ENCODE measurements around the gene SQSTM1.
A peak's percentile ranks its signal among the peaks of the same experiment; 100 is the strongest.
"Not testable (repeated sequence)": the region's sequence is repeated elsewhere in the genome, so short reads cannot be mapped to it uniquely, and the experiment has no call there.

SQSTM1 gene

DNA sequence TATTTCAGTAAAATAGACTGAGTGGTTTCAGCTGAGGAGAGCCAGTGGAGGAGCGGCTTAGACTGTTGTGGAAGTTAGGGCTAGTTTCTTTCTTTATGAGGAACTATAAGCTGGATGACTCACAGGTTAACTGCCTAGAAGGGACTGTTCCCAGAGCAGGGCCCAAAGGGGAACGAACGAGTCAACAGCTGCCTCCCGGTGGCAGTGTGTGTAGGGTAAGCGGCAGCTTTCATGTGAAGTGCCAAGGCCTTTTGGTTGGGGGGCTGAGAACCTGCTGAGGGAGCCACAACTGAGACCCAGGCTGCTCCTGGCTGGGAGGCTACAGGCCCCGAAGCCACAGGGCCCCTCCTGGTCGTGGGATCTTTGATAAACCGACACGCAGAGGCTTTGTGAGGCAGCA lies 7.0 kb downstream of the SQSTM1 start:
- peak; percentile 74 for DNase-seq

- no peak for DNase-seq
Observed at GRCh38 chr5:179828756-179829421, 8.2 kb downstream of the SQSTM1 start.

GRCh38 chr5:179829732-179830435 lies 9.2 kb downstream of the SQSTM1 start:
- DNase-seq, result no peak

GRCh38 chr5:179830818-179831468 lies 10.2 kb downstream of the SQSTM1 start:
- no peak for DNase-seq

GRCh38 chr5:179832039-179832745 lies 11.5 kb downstream of the SQSTM1 start:
- no peak for DNase-seq

DNA sequence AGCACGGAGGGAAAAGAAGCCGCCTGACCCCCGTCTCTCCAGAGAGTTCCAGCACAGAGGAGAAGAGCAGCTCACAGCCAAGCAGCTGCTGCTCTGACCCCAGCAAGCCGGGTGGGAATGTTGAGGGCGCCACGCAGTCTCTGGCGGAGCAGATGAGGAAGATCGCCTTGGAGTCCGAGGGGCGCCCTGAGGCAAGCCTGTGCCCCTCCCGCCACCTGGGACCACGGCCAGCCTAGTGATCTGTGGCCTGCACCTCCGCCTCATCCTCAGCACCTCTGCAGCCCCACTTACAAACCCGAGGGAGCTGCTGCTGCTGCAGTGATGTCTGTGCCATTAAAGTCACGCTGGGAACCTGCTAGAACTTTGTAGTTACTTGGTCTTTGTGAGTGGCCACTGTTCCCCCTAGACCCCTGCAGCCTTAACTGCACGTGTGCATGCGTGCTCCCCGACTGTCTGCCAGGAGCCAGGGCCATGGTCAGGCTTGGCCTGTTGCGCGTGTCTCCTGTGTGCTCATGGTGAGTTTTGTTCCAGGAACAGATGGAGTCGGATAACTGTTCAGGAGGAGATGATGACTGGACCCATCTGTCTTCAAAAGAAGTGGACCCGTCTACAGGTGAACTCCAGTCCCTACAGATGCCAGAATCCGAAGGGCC lies 12.5 kb downstream of the SQSTM1 start:
- no peak for DNase-seq

DNA sequence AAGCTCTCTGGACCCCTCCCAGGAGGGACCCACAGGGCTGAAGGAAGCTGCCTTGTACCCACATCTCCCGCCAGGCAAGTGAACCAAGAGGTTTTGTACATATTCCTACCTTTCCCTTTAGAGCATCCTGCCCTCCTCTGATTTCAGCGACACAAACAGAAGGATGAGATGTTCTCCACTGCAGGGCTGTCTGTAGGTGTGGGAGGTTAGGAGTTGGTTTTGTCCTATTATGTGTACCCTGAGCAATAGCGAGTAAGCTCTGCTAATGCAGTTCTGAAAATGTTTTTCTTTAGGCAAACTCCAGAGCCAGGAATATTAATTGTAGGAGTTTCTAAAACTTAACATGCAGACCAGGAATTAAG lies 13.0 kb downstream of the SQSTM1 start:
- no peak for DNase-seq

DNA sequence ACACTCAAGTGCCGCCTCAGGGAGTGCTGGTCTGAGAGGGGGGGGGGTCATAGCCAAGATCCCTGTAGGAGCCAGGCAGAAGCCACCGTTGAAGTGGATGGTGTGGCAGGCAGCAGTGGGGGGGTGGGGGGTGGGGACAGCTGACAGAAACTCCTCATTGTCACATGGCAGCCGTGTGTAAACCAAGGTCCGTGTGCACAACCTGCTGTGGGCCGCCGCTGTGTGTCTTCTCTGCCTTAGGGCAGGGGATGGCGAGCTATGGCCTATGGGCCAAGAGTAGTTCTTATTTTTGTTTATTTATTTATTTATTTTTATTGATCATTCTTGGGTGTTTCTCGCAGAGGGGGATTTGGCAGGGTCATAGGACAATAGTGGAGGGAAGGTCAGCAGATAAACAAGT lies 13.4 kb downstream of the SQSTM1 start:
- DNase-seq, result no peak

GRCh38 chr5:179834871-179835270 lies 14.2 kb downstream of the SQSTM1 start:
- not testable (repeated sequence) for DNase-seq

- peak; percentile 59 for DNase-seq
Observed at GRCh38 chr5:179836225-179837019, 15.7 kb downstream of the SQSTM1 start.

GRCh38 chr5:179837076-179838011 lies 16.6 kb downstream of the SQSTM1 start:
- DNase-seq, result no peak

DNA sequence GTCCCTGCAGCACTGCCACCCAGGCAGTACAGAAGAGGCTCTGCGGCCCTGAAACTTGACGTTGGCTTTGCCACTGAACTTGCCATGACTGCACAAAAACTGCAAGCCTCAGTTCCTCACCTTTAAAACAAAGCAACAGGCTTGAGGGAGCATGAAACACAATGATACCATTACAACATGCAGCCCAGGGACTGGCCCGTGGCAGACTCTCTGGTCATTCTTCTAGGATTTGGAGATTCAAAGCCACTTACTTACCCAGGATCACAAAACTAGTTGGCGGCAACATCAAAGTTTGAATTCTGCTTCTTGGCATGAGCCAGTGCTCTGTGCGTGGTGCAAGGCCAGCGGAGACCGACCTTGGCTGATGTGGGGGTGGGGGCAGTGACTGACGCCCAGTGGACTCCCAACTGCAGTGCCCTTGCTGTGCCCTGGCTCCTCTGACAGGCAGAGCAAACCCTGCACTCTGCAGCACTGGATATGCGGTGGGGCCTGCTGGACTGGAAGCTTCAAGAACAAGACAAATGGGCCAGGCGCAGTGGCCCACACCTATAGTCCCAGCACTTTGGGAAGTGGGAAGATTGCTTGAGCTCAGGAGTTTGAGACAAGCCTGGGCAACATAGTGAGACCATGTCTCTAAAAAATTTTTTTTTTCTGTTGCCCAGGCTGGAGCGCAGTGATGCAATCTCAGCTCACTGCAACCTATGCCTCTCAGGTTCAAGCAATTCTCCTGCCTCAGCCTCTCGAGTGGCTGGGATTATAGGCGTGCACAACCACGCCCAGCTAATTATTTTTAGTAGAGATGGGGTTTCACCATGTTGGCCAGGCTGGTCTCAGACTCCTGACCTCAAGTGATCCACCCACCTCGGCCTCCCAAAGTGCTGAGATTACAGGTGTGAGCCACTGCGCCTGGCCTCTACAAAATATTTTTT lies 18.9 kb downstream of the SQSTM1 start:
- DNase-seq, result no peak

DNA sequence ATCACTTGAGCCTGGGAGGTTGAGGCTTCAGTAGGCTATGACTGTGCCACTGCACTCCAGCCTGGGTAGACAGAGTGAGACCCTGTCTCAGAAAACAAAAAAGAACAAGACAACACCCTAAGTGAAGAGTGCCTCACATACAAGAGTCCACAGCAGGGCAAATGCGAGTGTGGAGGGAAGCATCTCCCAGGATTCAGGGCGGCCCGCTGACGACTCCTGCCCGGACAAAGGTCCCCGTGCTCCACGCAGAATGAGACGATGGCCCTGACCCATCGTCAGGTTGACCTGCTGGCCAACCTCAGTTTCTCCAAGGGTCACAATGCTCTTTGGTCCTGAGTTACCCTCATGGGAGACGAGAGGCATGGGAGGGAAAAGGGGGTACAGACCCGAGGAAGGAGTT lies 19.6 kb downstream of the SQSTM1 start:
- DNase-seq, result no peak

GRCh38 chr5:179840766-179841165 lies 20.1 kb downstream of the SQSTM1 start:
- DNase-seq, result no peak

DNA sequence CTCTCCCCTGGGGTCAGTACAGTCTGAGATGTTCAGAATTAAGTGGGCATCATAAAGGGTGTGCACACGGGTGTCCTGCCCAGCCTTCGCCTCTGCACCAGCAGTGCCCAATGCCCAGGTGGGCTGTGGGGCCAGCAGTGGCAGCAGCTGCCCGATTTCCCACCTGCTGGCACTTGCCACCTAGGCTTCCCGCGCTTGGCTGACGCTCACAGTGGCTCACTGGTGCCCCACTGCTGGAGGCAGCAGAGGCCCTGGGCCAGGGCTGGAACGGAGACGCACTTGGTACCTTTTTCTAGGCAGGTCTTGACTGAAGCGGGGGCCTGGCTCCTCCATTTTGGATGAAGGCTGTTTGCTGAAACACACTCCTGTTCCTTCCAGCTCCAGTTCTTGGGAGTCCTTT lies 20.9 kb downstream of the SQSTM1 start:
- DNase-seq, result no peak

DNA sequence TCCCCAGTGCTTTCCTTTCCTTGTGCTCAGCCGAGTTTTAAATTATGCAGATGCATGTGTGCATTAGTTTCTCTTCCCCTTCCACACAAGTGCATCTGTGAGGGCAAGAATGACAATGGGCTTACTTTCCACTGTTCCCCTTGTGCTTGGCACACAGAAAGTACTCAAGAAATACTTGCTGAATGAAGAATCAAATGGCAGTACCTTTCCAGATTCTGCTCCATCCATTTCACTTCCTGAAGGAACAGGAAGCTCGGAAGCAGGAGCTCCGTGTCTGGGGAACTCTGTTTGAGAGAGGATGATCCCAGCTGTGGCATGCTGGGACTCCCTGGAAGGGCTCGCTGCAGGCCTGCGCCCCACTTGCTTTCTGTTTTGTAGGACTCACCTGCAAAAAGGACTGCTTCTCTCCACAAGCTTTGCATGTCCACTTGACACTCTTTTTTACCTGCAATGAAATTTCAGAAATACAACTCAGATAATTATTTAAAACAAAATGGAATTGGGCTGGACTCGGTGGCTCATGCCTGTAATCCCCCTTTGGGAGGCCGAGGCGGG lies 32.4 kb downstream of the SQSTM1 start:
- DNase-seq, result no peak

DNA sequence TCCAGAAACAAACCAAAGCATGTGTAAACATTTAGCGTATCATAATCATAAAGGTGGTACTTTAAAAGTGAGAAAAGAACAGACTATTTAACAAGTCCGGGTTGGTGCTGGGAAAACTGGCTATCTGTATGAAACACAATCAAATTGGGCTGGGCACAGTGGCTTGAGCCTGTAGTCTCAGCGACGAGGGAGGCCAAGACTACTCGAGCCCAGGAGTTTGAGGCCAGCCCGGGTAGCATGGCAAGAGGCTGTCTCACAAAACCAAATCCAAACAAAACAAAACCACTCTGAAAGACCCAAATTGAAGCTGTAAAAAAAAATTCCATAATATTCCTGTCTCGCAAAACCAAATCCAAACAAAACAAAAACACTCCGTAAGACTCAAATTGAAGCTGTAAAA lies 33.7 kb downstream of the SQSTM1 start:
- no peak for DNase-seq

DNA sequence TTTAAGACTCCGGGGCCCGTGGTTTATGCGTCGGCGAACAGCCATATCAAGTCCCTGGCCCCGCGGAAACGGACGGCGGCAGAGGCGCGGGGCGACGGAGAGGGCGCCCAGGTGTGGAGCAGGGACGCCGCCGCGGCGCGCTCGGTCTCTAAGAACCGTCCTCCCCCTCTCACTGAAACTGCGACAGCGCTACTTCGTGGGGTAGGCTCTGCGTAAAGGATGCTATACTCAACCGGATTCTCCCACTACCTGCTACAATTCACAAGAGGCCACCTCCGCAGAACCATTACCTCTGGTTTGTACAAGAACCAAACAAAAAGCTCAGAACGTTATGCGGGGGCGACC lies 37.5 kb downstream of the SQSTM1 start:
- peak; percentile 49 for DNase-seq

- peak; percentile 89 for DNase-seq
Observed at GRCh38 chr5:179858586-179859427, 38.1 kb downstream of the SQSTM1 start, which contains the start of gene MRNIP. TSS of gene MRNIP (minus strand) at chr5:179858817. CDS start at chr5:179858796, 21 bp downstream.
